Stromal cell of bone marrow (primary cell): ENCODE results near the gene CELF2.
"Not testable (repeated sequence)": the region's sequence is repeated elsewhere in the genome, so short reads cannot be mapped to it uniquely, and the experiment has no call there.

ENCODE experiments used
- DNase-seq: peaks from one replicate; pipeline ENCODE4 v3.0.0-alpha.2; 2012; ENCODE audit warnings: low read depth

The CELF2 gene

DNA sequence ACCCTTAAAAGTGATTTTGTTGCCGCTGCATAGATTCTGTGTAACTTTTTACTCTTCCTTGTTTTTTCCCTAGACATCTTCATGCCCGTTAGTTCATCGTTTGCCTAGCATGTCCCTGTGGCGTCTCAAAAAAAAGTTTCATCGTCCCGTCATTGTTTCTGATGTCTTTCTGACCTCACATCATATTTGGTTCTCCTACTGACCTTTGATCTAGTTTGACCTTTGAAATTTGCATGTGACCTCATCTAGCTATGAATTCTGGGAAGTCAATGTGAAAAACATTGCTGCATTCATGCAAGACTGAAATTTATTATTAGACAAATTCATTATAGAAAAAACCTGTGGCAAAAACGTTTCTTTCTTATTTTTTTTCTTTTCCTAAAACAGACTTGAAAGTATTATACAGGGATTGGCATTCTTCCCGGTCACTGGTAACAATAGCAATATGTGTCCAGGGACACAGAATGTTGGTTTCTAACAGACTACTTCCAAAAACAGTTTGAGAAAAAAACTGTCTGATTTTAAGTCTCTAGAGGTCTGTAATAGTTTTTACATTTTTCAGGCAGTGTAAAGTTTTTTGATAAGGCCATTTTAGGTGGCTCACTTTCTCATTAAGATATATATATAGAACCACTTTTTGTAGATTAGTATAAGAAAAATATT, 312.8 kb downstream of the CELF2 start:
- DNase-seq = peak; percentile 53

DNA sequence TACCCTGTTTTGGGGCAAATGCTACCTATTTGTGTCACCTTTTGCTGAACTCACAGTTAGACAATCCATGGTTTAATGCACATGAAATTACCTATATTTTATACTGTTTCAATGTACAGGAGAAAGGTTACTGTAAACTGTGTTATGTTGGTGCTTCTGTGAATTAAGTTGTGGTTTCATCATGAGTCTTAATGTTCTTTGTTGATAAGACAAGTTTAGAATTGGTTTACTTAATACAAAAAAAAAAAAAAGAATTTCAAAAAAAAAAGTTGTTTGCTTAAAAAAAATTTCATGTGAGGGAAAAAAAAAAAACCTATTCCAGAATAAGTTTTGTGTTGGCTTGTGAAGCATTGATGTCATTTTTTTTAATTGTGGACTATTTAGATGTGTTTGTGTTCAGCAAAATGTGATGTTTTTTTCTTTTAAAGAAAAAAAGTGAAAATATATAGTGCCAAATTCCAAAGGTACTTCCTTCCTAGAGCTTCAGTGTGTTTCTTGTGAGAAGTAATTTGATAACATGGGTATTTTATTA, 313.4 kb downstream of the CELF2 start:
- DNase-seq = no peak

DNA sequence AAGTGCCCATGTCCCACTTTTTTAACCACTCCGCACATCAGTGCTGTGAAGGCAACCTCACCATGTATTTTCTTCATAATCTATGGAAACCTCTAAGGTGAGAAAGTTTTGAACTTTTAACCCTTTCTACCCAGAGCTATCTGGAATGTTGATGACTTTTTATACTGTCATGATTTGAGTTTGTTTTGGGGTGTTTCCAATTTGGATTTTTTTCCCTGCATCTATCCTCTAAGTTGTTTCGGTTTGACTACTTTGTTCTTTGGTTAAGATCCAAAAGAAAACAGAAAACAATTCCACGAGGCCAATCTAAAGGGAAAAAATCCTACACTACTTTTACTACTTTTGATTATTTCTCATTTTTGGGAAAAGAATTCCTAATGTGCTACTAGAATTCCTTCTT, 314.1 kb downstream of the CELF2 start:
- DNase-seq = peak; percentile 40

DNA sequence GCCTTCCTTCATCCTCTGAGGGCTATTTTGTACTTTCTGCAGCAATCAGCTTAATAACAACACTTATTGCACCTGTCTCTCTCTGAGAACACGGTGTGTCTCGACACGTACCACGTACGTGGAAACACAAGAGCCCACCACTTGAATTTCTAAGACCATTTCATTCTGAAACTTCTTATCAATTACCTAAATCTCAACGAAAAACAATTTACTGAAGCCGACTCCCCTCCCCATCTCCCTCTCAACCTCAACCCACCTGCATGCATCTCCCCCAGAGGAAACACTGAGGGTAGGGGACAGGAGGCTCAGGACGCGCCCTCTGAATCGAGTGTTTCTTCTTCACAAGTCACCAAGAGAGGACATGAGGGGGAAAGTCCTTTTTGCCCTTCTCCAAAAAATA, 315.2 kb downstream of the CELF2 start:
- no peak for DNase-seq

DNA sequence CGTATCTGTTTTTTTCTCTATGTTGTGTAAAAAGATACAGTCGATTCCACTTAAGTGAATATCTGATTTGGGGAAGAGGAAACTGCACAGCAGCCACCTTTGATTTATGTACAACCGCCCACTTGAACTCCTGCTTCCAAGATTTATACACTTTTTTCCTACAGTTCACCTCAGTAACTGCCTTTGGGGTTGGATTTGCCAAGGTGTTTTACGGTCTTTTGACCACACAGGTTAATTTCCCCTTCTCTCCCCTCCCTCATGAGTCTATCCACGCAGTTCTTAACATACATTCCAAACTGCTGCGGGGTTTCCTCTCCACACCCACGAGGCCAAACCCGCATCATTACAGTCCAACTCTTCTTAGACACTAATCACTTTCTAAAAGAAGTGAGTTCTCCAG, 316.8 kb downstream of the CELF2 start:
- DNase-seq = no peak

DNA sequence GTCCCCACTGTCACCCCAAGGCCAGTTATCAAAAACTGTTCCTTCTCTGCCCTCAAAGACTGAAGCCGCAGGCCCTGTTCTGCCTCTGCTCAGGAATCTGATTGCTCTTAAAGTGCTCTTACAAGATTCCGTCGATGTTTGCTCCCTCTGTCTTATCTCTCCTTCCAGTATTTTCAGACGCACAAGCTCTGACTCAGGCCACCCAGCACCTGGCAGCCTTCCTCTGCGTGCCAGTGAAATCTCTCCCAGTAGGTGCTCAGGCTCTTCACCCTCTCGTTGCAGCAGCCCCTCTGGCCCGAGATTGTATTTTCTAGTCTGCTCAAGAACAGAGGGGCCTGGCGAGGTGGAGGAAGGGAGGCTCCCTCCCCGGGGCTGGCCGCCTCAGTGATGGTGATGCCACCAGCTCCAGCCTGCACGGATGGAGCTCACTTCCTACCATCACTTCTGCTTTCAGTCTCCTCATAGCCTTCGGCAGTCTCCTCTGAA, 317.5 kb downstream of the CELF2 start:
- no peak for DNase-seq

DNA sequence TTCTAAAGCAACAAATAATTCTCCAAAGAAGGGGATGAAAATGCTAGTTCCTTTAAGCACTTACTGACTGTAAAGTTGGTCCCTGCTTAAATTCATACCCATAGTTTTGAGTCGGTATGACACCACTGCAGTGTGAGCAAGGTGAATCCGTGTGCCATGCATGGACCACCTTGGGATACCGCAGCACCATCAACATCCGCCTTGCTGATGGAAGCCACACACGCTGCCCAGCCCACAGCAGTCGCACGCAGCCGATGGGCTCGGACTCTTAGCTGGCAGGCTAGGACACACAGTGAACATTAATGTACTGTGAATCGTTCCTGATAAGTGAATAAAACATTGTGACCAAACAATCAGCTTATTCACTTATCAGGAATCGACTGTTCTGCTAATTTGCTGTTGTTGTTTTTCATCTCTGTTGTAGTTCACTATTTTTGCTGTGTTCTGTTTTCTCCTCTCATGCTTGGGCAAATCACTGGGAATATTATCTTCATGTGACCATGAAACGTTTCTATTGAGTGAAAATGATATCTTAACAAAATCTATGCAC, 318.3 kb downstream of the CELF2 start:
- no peak for DNase-seq

DNA sequence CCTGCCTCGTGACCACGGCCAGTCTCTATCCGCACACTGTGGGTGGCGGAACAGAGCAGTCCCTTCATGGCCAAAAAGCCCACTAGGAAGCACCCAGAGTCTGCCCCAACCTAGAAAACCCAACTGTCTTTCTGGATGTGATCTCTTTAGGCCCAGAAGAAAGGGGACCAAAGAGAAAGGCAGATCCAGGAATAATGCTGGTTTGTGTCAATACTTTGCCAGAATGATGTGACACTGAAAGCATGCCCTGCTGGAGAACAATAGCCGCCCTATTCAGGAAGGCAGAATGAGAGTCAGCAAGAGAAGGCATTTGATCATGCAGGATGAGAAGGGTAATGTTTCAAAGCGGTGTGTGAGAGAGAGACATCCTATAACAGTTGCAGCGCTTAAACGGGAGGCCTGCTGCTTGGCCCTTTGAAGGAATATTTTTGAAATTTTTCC, 319.1 kb downstream of the CELF2 start:
- DNase-seq = no peak

DNA sequence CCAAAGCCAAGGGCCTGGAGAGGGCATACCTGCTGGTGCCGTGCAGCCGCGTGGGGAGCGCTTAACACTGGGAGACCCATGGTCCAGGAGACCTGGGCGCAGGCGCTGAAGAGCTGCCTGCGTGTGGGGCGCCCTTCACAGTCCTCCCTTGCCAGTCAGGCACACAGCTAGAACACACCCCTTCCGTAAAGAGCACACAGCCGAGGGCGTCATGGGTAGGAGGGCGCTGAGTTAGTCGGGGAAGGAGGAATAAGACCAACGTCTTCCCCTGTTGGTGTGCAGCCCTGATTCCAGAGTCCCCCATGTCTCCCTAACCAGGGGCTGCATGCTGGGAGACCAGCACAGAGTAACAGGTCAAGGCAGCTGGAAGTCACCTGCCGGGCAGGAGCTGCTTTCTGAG, 319.8 kb downstream of the CELF2 start:
- DNase-seq = no peak

DNA sequence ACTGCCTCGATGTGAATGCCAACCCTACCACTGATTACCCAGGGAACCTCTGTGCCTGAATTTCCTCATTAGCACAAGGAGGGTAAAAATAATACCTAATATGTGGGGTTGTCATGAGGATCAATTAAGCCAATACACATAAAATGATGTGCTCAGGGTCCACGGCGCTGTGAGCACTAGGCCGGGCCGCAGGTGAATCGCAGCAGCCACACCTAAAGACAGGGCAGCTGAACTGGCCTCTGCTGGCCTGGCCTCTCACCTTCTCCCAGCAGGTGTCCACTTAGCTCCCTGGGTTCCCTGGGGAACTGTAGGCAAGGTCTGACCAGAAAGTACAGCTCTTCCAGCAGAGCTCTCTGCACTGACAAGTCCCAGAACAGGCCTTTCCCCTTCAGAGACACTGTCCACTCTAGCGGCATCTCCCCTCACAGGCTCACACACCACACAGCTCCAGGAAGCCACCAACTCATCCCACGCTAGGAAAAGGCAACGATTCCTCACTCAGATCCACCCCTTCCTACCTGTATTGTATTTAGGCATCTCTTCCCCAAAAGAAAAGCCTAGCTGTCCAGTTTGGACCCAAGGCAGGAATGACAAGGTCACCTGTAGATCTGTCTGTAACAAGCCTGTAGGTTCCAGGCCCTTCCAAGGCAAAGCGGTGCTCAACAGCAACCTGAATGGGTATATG, 320.6 kb downstream of the CELF2 start:
- DNase-seq = no peak

DNA sequence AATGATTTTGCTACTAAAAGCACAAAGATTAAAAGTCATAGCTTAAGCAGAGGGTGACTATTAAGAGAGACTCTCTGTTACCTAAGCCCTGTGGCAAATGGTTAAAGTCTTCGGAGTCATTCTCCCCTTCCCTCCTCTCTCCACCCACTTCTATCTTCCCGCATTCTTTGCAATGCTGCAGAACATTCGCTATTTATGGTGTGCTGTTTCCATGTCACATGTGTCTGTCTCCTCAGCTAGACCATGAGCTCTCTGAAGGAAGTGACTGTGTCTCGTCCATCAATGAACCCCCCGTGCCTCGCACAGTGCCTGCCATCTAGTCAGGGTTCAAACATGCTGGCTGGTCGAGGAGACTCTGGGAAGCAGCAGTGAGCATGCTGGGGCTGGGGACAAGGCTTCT, 321.3 kb downstream of the CELF2 start:
- DNase-seq = no peak

DNA sequence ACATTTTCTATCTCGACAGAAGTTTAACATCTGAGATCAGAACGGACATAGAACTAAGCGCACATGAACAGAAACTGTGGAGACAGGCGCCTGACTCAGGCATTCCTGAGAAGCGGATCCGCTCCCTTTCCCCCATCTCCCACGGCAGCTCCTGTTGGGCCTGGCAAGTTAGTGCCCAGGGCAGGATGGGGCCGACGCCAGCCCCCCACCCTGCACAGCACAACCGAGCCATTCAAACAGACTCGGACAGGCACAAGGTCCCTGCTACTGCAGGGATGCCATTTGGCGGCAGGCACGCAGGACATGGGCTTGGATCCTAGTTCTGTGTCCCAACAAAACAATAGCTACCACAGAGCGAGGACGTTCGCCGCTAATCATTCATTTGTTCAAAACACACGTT, 322.0 kb downstream of the CELF2 start:
- no peak for DNase-seq

DNA sequence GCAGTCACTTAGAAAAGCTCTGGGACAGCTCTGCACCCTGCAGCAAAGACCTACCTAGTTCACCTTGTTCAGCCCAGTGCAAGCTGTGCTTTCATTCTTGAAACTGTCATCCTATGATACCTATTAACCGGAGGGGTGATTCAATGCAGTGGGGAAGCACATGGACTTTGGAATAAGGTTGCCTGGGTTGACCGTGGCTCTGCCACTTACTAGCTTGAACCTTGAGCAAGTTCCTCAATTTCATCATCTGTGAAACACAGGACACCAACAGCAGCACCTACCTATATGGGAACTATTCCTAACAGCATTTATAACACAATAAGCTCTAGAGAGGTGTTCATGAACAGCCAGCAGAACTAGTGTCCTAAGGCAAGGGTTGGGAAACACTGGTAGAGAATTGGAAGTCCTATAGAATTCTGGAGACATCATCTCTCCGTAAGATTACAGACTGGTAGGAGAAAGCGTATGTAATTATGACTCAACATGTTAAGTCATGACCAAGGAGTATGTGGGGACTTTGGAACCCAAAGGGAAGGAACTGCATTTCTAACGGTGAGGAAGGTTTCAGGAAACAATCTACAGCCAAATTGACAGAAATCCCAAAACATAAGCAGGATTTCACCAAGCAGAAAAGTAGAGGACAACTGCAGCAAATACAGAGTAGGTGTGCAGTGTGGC, 323.8 kb downstream of the CELF2 start:
- no peak for DNase-seq

DNA sequence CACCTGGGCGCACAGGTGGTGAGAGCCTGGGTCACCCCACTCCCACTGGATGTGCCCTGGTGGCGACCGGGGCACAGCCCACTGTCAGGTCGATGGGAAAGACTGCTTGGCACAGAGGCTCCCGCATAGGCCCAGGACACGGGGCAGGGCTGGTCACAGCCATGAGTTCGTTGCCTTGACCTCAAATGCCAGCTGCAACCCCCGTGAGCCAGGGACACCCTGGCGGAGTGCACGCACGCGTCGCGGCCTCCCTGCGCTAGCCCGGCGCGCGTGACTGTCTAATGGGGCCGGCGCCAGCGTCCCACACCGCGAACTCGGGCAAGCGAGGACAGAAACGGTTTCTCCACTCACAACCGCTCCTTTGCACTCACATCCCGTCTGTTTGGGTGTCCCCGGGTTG, 326.4 kb downstream of the CELF2 start:
- DNase-seq = no peak

DNA sequence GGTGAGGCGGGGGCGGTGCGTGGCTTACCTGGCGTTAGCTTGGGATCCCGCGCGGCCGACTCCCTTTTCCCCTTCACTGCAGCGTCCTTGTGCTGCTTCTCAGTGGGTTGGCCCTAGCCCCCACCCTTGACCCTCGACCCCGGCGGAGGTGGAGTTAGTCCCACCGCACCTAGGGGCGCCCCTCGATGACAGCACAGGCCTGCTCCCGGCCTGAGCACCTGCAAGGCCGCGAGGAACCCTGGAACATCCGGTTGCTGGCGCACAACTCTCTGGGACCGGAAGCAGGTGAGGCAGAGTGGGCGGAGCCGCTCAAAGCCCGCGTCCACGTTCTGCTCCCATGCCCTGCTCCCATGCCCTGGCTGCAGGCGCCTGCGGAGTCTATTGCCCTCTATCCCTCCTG, 326.9 kb downstream of the CELF2 start:
- no peak for DNase-seq

DNA sequence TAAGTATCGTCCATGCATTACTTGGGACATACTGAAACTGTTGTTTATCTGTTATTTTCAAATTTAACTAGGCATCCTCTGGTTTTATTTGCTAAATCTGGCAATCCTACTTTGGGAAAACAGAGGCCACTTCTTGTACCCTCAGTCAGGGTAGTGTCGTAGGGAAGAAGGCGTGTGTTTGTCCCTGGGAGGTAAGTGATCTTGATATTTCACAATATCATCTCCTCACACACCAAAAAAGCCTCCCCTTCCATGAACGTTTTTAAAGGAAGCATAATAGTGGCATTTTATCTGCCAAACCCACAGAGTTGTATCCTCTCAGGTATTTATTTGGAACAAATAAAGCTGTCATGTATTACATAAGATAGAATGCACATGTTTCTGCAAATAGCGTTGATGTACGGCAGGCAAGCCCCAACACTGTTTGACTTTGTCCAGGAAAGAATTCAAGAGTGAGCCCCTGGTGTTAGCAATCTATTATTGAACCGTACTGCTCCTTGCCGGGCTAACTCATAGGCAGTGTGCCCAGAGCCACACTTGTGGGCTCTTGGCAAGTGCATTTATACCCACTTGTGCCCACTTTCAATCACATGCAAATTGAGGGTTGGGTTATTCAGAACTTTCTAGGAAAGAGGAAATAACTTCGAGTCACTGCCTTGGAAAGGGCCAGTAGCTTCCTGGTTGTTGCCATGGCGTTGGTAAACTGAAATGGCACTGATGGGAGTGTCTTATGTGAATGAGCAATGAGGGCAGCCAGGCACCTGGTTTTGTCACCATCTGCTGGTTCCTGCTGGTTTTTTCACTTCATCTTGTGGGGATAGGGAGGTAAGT, 327.8 kb downstream of the CELF2 start:
- DNase-seq = peak; percentile 29

DNA sequence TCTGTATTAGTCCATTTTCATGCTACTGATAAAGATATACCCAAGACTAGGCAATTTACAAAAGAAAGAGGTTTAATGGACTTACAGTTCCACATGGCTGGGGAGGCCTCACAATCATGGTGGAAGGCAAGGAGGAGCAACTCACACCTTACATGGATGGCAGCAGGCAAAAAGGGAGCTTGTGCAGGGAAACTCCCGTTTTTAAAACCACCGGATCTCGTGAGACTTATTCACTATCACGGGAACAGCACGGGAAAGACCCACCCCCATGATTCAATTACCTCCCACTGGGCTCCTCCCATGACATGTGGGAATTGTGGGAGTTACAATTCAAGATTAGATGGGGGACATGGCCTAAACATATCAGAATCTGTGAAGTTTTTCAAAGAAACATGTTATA, 329.9 kb downstream of the CELF2 start:
- DNase-seq = not testable (repeated sequence)

DNA sequence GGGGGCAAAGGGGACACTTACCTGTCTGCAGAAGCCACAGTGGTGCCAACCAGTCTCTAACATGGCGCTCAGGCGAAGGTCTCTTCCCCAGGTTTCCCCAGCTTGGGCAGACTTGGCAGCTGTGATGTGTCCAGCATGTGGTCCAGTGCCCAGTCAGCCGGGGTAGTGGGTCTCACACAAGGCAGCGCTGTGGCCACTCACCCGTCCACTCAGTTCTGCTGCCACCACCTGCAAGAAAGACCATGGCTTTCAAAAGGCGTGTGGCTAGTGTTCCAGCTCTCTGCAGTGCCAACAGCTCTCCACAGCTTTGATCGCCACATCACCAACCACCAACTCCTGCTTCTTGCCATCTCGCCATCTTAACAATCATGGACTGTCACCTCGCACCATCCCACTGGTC, 334.1 kb downstream of the CELF2 start:
- DNase-seq = no peak

DNA sequence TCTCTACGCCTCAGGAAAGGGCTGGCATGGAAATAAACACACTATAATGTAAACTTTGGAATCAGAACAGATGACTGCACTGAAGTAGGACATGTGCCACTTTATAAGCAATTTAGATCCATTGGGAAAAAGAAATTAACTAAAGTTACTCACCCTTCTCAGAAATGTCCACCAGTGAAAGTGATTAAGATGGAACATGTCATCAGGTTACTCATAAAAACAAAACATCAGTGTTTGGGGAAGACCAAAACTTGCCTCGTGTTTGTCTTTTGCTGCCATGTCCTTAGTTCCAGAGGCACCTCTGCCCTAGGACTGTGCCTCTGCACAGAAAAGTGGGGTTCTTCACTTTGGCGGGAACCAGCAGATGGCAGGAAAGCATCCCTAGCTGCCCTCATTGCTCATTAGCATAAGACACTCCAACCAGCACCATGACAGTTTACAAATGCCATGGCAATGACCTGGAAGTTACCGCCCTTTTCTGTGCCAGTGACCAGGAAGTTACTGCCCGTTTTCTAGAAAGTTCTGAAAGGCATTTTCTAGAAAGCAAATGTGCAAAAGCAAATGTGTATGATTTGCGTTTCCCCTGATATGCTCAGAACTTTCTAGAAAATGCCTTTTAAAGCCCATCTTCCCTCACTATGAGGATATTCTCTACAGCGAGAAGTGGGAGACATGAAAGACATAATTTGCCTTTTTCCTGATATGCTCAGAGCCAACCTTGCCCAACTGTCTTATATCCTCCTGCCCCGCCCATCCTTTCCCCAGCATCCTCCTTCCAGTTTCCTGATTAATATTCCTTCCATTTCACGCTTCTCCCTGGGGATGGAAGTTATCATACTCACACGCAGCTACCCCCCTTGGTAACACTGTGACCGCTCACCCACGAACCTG, 335.6 kb downstream of the CELF2 start:
- DNase-seq = no peak

DNA sequence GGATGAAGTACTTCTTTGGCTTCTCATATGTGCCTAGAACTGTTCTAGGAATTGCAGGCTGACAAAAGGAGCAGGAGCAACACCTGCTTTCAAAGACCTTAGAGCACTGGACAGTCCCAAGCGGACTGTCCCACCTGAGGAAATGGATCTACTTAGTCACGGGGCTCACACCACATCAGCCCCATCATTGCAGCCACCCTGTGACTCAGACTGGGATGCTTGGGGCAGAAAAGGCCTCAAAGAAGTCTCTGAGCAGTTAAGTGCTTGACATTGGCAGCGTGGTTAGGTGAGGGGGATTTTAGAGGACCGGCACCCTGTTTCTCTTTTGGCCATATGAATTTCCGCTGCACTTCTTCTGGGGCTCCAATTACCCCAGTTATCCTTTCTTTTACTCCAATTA, 337.2 kb downstream of the CELF2 start:
- DNase-seq = no peak

DNA sequence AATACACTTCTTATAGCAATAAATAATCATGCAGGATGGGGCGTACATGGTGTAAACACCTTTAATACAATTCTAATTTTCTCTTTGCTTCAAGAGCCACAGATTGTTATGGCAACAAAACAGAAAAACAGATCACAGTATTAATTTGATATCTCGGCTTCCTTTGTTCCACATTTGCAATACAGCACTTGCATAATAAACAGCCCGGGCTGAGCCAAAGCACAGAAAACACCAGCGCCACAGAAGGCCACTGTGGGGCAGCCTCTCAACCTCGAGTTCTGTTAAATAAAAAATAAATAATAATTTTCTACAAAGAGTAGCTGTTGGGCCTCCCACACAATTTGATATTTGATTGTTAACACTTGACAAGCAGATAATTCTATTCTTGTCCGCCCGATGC, 337.9 kb downstream of the CELF2 start:
- no peak for DNase-seq
